Activated CD8-positive, alpha-beta memory T cell treated with anti-CD3 and anti-CD28 coated beads for 24 hours (primary cell): ENCODE data around the gene TRIM66.

Experiments
- DNase-seq: peaks from one replicate; pipeline ENCODE4 v3.0.0-alpha.2; 2020

TRIM66 gene

DNA sequence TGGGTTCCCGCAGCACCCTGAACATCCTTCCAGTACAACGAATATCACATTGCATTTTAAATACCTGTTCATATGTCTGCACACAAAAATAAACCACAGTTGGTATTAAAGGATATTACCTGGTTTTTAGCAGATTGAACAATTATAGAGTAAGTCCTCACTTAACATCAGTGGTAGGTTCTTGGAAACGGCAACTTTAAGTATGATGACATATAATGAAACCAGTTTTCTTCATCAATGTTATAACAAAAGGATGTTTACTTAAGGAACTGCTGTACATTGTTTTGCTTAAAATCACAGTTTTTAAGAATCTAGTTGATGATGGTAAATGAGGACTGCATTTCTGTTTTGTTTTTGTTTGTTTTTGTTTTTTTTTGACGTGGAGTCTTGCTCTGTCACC lies 28.0 kb downstream of the TRIM66 start:
- no peak for DNase-seq

DNA sequence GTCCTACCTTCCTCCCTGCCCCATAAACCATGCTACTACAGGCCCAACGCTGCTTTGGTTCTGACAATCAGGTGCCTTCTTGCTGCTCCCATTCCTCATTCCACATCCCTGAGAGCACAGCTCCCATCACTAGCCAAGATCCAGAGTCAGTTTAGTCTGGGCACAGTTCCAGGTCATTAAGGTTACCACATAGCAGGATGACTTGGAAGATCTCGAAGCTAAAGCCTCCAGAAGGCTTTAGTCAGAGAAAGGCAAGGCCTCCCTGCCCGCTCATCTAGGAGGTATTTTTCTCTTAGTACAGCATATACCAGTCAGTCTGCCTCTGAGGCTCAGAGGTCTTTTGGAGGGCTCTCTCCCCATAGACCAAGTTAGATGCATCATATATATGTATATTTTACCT lies 30.3 kb downstream of the TRIM66 start:
- DNase-seq = no peak

DNA sequence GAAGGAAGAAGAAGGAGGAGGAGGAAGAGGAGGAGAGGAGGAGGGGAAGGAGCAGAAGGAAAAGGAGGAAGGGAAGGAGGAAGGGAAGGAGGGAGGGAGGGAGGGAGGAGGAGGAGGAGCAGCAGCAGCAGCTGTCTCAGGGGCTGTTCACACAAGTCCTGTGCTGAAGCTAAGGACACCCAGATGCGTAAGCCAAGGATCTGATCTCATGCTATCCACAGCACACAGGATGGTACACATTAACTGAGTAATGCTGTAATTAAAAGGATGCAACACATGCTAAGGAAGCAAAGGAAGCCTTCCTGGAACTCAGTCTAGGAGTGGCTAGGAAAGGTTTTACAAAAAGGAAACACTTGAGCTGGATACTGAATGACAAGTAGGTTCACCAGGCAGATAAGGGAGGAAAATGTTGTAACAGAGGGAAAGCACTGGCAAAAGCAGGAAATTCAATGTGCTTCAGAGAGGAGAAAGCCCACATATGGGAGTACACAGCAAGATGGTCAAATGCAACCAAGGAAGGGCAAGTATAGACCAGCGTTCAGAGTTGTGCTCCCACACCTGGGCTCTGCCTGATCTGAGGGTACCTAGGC lies 32.0 kb downstream of the TRIM66 start:
- no peak for DNase-seq

DNA sequence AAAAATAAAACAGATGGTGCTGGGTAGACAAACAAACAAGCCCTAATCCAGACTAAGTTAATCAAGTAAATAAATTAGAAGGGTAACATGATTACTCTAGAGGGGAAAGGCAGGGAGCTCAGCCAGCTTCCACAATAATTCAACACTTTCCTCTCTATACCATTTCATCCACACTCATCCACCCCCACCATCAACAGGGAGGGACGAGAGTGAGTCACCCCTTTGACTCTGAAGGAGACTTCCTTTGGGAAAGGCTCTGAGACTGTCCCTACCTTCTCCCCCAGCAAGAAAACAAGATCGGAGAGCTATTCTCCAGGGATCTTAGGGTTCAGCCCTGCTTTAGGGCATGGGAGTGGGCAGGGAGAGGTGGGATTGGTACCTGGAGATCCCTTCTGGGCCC lies 33.1 kb downstream of the TRIM66 start:
- no peak for DNase-seq

DNA sequence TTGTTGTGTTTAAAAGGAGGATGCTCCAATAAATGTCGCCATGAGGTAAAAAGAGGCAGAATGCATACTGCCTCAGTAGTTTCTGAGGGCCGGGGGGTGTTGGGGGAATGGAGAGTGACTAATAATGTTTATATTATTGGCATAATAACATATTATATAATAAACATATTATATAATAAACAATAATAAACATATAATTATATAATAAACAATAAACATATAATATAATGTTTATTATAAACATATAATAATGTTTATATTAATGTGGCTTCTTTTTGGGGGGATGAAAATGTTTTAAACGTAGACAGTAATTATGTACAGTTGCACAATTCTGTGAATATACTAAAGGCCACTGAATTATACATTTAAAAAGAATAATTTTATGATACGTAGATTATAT lies 35.6 kb downstream of the TRIM66 start:
- no peak for DNase-seq

DNA sequence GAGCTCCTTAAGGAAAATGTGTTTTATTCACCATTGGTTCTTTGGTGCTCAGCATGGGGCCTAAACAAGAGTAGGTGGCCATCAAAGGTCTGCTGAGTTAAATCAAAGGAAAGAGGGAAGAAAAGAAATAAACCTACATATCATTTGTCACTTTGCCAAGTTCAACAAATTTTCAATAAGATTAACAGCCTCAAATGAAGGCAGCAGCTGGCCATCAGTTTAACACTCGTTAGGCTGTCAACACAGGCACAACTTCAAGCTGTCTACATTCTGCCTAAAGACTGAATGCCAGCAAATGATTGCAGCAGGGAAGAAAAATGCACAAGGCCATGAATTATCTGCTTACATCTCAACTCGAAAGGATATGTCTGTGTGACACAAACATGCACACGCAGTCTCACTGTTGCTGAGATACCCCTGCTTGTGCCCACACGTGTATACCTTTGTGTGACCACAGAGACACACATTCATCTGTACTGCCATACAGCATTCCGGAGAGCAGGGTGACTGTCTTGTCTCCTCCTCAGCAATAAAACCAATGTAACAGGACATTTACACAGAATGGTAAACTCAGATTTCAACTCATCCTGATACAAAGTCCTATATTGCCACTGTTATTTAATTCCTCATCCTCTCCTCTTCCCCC lies 40.1 kb downstream of the TRIM66 start:
- DNase-seq = no peak

DNA sequence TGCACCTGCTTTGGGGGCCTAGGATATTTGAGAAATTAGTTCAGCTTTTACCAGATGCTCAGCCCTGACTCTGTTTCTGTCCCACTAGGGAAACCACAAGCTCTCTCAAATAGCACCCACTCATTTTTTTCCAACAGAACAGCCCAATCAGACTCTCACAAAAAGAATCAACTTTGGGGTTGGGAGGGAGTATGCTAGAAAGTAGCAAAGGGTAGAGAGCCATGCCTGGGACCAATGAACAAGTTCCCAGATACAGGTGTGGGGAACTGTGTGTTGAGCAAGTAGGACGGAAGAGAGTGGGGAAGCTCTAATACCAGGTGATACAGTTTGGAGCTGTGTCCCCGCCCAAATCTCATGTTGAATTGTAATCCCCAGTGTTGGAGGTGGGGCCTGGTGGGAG lies 41.1 kb downstream of the TRIM66 start:
- no peak for DNase-seq

DNA sequence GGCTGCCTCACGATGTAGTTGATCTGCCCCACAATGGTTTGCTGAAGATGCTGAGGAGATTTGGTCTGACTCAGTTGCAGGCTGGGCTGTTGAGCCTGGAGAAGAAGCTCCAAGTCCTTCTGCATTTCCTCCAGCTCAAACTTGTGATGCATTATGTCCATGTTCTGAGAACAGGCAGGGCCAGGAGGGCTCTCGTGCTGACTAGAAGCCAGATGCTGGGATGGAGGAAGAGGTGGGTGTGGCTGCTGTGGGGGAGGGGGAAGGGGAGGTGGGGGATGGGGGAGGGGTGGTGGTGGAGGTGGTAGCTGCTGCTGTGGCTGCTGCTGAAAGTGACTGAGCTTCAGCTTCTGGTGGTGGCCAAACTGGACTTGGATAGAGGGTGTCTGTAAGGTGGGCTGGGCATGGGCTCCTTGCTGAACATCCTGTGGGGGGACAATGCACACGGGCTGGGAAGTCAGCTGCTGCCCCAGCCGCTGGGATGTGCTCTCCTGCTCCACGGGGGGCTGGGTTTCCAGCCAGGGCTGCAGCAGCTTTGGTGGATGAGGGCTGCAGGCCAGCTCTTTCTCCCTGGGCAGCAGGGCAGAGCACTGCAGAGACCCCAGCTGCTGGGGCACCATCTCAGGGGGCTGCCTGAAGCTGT lies 42.1 kb downstream of the TRIM66 start:
- DNase-seq = no peak

DNA sequence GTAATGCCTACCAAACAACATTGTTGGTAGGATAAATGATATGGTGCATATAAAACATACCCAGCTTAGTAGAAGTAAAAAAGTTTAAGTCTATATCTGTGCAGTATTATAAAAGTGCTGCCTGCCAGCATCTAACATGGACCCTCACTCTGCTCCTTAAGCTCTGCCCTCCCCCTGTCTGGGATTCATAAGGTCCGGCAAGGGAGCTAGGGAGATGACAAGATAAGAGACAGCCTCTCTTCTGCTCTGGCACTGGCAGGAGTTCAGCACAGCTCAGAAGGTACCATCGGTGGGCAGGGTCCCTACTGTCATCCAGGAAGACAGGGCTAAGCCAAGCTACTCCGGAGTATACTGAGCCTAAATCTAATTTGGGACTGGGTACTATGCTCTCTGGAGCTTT lies 42.8 kb downstream of the TRIM66 start:
- DNase-seq = no peak

DNA sequence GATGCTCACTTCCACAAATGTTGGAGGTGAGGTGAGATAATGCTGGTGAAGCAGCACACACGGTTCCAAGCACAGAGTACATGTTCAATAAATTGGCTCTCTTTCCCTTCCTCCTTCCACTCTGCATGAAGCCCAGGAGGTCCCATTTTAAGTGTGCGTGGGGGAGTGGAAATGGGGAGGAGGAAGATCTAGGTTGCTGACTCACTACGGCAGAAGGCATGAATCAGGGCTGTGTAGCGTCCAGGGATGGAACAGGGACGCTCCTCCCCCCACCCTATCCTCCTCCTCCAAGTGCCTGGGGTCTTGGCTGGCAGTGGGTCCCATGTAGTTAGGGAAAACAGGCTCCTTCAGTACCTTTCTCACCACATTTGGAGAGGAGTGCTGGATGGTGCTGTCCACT lies 44.2 kb downstream of the TRIM66 start:
- DNase-seq = no peak

DNA sequence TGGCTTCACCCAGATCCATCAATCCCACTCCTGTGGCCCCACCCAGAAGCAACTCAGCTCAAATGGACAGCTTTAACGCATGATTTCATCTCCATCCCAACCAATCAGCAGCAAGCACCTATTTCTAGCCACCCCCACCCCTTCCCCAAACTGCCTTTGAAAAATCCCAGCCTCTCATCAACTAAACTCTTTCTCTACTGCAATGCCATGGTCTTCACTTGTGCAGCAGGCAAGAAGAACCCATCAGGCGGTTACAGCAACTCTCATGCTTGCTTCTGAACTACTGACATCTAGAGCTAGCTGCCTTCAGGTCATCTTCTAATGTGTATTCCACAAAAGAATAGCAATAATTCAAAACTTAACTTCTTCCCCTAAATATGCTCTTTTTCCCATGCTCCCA lies 46.3 kb downstream of the TRIM66 start:
- no peak for DNase-seq

DNA sequence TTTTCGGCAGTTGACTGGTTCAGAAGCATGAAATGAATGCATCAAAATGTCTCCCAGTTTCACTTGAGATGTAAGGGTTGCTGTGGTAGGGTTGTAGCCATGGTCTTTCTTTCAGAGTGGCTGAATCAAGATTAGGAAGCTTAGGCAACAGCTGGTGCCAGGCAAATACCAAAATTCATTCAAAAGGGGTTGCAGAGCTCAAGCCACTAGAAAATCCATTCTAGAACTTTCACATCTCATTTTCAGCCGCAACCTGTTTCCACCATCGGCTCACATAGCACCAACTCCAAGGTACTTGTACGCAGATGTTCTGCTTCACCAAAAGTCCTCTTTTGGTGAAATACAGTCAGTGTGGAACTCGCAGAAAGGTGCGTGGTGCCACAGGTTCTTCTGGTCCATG lies 48.0 kb downstream of the TRIM66 start:
- no peak for DNase-seq

DNA sequence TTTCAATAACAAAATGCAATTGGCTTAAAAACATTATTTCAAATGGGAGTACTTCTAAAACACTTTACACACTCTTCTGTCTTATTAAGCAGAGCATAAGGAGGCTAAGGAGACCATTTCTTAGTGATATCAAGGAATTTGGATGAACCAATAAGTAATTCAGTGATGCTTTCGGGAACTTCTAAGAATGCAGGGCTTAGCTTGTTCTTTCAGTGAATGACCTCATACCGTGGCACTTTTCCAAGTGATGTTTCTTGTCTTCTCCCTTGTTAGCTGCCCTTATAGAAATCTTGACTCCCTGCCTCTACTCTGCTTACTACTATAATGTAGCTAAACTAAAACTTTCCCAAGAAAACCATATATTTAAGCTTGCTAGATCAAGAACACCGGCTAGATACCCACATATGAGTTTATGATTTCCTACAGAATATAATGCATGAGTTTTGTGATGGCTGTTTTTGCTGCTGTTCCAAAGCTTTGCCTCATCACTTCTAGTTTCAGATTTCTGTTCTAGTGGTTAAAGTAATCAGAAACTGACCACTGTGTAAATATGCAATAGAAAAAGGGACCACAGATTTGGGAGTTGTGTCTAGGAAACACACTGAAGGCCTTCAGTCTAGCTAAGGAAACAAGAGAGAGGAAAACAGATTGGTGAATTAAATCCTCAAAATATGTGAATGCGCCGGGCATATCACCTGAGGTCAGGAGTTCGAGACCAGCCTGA lies 50.9 kb downstream of the TRIM66 start:
- DNase-seq = no peak

DNA sequence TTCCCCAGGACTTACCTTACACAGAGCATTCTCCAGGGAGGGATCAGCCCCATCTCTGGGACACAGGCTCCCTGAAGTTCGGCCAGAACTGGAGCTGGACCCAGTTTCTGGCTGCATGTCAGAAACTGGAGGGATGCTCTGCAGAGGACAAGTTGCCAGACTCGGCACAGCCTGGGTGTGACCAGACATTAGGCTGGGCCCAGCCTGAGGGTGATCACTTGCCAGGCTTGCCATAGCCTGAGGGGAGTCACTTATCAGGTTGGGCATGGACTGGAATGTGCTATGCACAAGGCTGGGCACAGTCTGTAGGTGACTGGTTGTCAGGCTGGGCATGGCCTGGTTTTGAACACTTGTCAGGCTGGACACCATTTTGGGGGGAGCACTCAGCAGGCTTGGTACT lies 57.8 kb downstream of the TRIM66 start:
- no peak for DNase-seq

DNA sequence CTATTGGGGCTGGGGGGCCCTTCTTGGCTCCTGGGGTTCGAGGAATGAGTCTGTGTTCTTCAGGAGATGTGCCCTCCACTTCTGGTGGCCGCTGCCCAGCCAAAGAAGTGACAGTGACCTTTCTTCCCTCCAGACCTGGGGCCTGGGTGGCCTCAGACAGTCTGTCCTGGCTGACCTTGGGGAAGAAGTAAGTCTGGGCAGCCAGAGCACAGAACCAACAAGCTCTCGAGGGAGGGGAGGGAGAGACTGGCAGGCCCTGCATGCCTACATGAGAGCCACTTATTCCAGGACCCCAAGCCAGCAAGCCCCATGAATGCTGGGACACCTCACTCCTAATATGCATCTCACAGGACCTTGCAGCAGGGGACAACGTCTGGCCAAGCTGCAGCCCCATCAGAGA lies 61.3 kb downstream of the TRIM66 start:
- no peak for DNase-seq

DNA sequence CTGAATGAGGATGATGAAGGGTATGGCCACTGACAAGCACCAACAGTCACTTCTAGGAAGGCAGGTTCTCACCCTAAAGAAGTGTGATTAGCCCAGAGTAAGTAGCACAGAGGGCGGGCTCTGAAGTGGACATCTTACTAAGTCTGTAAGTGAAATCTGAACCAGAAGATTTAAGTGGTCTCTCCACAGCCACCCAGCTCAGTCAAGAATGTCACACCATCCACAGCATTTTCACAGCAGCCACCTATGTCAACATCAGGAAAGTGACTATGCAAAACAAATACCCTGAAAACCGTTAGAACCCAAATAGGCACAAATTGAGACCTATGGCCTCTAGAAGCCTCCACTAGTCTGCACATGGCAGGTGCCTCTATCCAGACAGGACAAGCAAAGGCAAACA lies 65.4 kb downstream of the TRIM66 start:
- DNase-seq = no peak

DNA sequence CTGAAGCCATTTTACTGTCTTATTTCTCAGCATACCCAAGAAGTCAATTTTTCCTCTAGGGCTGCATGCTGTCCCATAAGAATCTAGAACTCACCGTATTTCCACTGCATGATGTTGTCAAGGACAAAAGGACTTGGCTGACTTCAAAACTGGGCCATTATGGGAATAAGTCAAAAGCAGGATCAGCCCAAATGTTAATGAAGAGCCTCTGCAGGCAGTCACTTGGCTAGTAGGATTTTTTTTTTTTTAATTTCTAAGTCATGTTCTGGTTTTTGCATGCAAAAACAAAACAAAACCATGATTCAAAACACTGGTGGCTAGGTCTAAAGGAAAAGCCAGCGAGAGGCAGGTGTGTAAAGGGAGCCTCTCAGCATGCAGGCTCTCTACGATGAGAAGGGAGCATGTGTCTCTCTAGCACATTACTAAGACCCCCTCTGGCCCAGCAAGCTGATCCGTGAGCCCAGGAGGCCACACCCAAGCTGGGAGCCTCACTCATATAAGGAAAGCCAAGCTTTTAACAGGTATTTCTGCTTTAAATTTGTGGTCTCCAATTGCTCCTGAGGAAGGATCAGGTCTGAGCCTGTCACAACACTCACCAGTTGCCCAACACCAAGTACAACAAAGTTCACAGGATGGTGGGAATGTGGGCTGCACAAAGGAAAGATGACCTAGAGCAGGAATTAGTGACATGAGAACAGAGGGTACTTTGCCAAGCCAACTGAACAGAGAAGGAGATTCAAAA lies 67.0 kb downstream of the TRIM66 start:
- no peak for DNase-seq

DNA sequence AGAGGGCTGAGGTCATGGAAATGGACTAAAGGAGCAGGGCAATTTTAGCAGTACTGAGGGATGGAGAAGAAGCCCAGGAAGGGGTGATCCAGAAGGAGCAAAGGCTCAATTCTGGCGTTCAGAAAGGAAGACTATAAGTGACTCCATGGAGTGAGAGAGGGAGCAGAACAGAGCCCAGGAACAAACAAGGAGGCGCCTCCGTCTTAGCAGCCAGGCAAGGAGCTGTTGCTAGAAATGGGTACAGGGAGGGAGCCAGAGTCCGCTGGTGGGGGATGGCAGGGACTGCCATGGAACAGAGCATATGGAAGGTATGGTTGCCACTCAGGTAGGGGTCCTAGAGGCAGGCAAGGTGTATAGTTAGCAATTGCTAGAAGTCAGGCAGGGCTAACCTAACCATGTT lies 68.0 kb downstream of the TRIM66 start:
- no peak for DNase-seq

DNA sequence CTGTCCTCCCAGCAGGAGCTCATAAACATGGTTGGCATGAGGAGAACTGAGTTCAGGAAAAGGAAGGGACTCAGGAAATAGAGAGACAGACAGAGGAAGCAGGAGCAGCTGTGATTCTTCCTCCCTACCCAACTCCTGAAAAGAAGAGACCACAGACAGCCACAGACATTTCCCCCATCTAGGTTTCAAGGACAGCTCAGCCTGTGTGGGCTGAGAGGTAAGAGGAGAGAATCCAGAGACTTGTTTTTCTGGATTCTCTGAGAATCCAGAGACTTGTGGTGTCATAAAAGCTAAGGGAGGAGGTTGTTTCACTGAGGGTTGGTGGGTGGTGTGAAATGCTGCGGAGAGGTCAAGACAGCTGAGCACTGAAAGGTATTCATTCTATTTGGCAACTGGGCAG lies 69.4 kb downstream of the TRIM66 start:
- DNase-seq = no peak

DNA sequence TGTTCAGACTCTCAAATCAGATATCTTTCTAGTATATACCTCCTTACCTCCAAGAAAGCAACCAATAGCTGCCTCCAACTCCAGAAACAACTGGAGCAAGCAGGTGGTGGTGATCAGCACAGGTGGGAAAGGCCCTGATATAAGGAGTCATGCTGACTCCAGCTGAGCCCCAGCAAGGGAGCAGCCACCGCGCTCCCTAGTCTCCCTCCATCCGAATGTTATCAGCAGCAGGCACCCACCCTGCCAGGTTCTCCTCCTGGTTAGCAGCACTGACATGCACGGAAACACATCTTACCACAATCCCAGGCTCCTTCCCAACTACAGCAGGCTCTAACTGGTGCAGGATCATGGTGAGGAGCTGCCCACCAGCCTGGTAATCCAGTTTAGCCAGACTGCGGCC lies 69.9 kb downstream of the TRIM66 start:
- DNase-seq = no peak

DNA sequence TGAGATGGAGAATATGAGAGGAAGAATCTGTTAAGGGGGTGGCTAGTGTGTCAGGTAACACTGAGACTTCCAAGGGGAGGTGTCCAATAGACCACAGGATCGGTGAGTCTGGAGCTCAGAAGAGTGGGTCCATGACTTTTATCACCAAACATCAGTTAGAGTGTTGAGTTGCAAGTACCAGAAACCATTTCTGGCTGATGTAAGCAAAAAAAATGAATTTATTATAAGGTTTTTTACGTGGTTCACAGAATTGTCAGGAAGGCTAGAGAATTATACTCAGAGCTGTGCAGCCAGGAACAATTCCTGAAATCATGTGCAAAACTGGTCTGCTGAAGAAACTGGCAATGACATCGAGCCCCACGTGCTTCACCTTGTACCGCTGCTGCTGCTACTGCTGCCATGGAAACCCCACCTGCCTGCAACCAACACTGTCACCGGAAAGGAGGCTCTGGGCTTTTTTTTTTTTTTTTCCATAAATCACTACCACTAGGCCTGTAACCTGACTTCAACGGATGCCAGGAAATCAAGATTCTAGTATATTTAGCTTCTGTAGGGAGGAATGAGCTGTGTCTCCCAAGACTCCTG lies 71.8 kb downstream of the TRIM66 start:
- DNase-seq = no peak

DNA sequence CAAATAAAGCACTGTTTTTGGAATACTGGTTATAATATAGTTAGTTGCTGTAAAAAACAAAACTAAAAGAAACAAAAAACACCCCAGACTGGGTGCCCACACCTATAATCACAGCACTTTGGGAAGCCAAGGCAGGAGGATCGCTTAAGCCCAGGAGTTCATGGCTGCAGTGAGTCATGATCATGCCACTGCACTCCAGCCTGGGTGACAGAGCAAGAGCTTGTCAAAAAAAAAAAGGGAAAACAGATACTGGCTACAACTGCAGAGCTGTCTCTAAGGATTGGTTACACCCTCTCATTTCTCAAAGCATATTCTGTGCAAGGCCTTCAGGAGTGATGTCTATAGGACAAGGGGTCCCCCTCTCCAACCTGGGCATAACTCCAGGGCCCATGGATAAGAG lies 73.8 kb downstream of the TRIM66 start:
- DNase-seq = no peak

DNA sequence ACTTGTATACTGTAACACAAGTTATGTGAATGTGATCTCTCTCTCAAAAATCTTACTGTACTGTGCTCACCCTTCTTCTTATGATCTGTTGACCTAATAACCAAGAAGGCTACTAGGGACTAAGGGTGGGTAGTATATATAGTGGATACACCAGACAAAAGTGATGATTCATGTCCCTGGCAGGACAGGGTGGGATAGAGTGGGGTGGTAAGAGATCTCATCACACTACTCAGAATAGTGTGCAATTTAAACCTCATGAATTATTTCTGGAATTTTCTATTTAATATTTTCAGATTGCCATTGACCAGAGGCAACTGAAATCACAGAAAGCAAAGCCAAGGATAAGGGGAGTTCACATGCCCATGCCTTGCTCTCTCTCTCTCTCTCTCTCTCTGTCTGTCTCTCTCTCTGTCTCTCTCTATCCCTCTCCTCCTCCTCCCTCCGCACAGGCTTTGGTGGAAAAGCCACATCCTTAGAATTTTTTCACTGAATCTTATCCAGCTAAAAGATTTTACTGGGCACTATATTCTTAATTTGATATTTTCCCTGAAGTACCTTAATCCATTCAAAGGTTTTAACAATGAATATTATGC lies 76.4 kb downstream of the TRIM66 start:
- DNase-seq = no peak
